Mesenchymal stem cell (in vitro differentiated cells and primary cell): ENCODE data around the gene WFDC9.
"Not testable (repeated sequence)": the region's sequence is repeated elsewhere in the genome, so short reads cannot be mapped to it uniquely, and the experiment has no call there.

ENCODE experiments used
- DNase-seq: peaks from one replicate; pipeline ENCODE4 v3.0.0-alpha.2; 2013
- H2AFZ ChIP-seq: one replicate; pipeline ENCODE4 v1.6.1; 2013; ENCODE audit warnings: low read depth, mild to moderate bottlenecking, control low read depth, inconsistent platforms, low read length, moderate library complexity
- H2AK5ac ChIP-seq: 2 replicates; pipeline ENCODE4 v1.6.1; 2013; ENCODE audit warnings: low read length, moderate library complexity, mild to moderate bottlenecking, inconsistent platforms; ENCODE audit not compliant: severe bottlenecking
- H2BK120ac ChIP-seq: one replicate; pipeline ENCODE4 v1.6.1; 2013; ENCODE audit warnings: low read depth, mild to moderate bottlenecking, inconsistent platforms, low read length, moderate library complexity
- H2BK12ac ChIP-seq, 2 experiments: one replicate each; pipeline ENCODE4 v1.6.1; 2013; ENCODE audit warnings: inconsistent platforms in 2 of 2, low read length in 2 of 2, mild to moderate bottlenecking in 2 of 2, moderate library complexity in 2 of 2, control low read depth in 1 of 2
- H2BK15ac ChIP-seq: one replicate; pipeline ENCODE4 v1.6.1; 2013; ENCODE audit warnings: mild to moderate bottlenecking, low read depth, inconsistent platforms; ENCODE audit not compliant: poor library complexity, severe bottlenecking
- H2BK5ac ChIP-seq: 2 replicates; pipeline ENCODE4 v1.6.1; 2013; ENCODE audit warnings: low read depth, mild to moderate bottlenecking, low read length, control low read depth, inconsistent platforms; ENCODE audit not compliant: poor library complexity, severe bottlenecking
- H3K14ac ChIP-seq, 2 experiments: one replicate each; pipeline ENCODE4 v1.6.1; 2013; ENCODE audit warnings: inconsistent platforms in 2 of 2, low read length in 2 of 2, control low read depth in 1 of 2, mild to moderate bottlenecking in 1 of 2, moderate library complexity in 1 of 2
- H3K18ac ChIP-seq, 2 experiments: one replicate each; pipeline ENCODE4 v1.6.1; 2013; ENCODE audit warnings: inconsistent platforms in 2 of 2, low read length in 2 of 2, control low read depth in 1 of 2, low read depth in 1 of 2, mild to moderate bottlenecking in 1 of 2
- H3K23ac ChIP-seq, 2 experiments: one replicate each; pipeline ENCODE4 v1.6.1; 2013; ENCODE audit warnings: inconsistent platforms in 2 of 2, low read length in 2 of 2, mild to moderate bottlenecking in 2 of 2, moderate library complexity in 2 of 2, control low read depth in 1 of 2
- H3K27ac ChIP-seq: 2 replicates; pipeline ENCODE4 v1.5.1; 2013; ENCODE audit warnings: mild to moderate bottlenecking, moderate library complexity, low read length, control low read depth, inconsistent platforms; ENCODE audit not compliant: poor library complexity, severe bottlenecking
- H3K27me3 ChIP-seq, 2 experiments: 2 replicates each; pipeline versions ENCODE4 v1.6.1 to v1.7.0; 2013; ENCODE audit warnings: low read length in 2 of 2, mild to moderate bottlenecking in 2 of 2, moderate library complexity in 2 of 2, control low read depth in 1 of 2, inconsistent platforms in 1 of 2; ENCODE audit not compliant: control insufficient read depth in 1 of 2, insufficient read depth in 1 of 2
- H3K36me3 ChIP-seq, 2 experiments: 2 replicates each; pipeline versions ENCODE4 v1.6.1 to v1.7.0; 2013; ENCODE audit warnings: low read length in 2 of 2, control low read depth in 1 of 2, inconsistent platforms in 1 of 2, low read depth in 1 of 2, mild to moderate bottlenecking in 1 of 2; ENCODE audit not compliant: insufficient read depth in 2 of 2, control insufficient read depth in 1 of 2
- H3K4ac ChIP-seq, 2 experiments: one replicate each; pipeline ENCODE4 v1.6.1; 2013; ENCODE audit warnings: inconsistent platforms in 2 of 2, low read length in 2 of 2, mild to moderate bottlenecking in 2 of 2, moderate library complexity in 2 of 2, control low read depth in 1 of 2, low read depth in 1 of 2
- H3K4me1 ChIP-seq: 2 replicates; pipeline ENCODE4 v1.6.1; 2013; ENCODE audit warnings: low read depth, low read length, control low read depth; ENCODE audit not compliant: control insufficient read depth, insufficient read depth
- H3K4me2 ChIP-seq: 2 replicates; pipeline ENCODE4 v1.6.1; 2013; ENCODE audit warnings: low read length, mild to moderate bottlenecking, inconsistent platforms; ENCODE audit not compliant: poor library complexity, severe bottlenecking
- H3K4me3 ChIP-seq, 2 experiments: 2 replicates each; pipeline versions ENCODE4 v1.5.1 to v1.7.0; 2013; ENCODE audit warnings: low read length in 2 of 2, mild to moderate bottlenecking in 2 of 2, control low read depth in 1 of 2, low read depth in 1 of 2; ENCODE audit not compliant: insufficient read depth in 1 of 2
- H3K79me1 ChIP-seq: replicated peaks from 2 replicates; pipeline ENCODE4 v1.6.1; 2013; ENCODE audit warnings: mild to moderate bottlenecking, control low read depth, low read length, inconsistent platforms; ENCODE audit not compliant: poor library complexity, severe bottlenecking
- H3K9ac ChIP-seq: 2 replicates; pipeline ENCODE4 v1.7.0; 2013; ENCODE audit warnings: mild to moderate bottlenecking, low read length, moderate library complexity
- H3K9me3 ChIP-seq: 2 replicates; pipeline ENCODE4 v1.7.0; 2013; ENCODE audit warnings: mild to moderate bottlenecking, low read length; ENCODE audit not compliant: control insufficient read depth
- H4K8ac ChIP-seq: one replicate; pipeline ENCODE4 v1.6.1; 2013; ENCODE audit warnings: inconsistent platforms, mild to moderate bottlenecking, low read length, moderate library complexity
- H4K91ac ChIP-seq: one replicate; pipeline ENCODE4 v1.6.1; 2013; ENCODE audit warnings: mild to moderate bottlenecking, low read length, inconsistent platforms
- WGBS: methylation state at CpG from one replicate; pipeline ENCODE4 v1.1.7; 2013; ENCODE audit warnings: mixed read lengths; 5-methylcytosine and 5-hydroxymethylcytosine counted together

The WFDC9 gene

DNA sequence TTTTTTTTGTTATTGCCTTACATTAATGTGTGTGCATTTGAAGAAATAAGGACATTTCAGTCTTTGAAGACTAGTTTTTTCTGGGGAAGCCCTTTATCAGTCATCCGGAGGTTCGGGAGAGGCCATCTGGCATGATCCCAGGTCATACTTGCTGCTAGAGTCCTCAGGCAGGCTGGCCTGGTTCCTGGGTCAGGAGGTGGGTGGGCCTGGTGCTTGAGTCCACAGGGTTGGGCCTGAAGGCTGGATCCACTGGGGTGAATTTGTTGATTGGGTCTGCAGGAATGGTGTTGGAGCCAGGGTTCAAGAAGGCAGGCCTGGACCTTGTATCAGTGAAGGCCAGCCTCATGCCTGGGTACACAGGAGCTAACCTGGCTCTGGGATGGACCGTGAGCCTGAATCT is 15.8 kb upstream of the WFDC9 start:
- H3K4me1 ChIP-seq: peaks cover 2% of the 10 kb centered on the region
- no peak overlapping the region for H2BK5ac ChIP-seq
- H3K18ac ChIP-seq: no peak overlapping the region
- WGBS: 86% methylated on average over 3 of the region's 3 CpGs
- no peak overlapping the region for H3K27ac ChIP-seq
- no peak overlapping the region for H3K4me2 ChIP-seq
- H3K9me3 ChIP-seq: no peaks in the 10 kb centered on the region
- H4K8ac ChIP-seq: no peak overlapping the region
- no peak overlapping the region for H2AK5ac ChIP-seq
- no peak overlapping the region for H3K9ac ChIP-seq
- no peak overlapping the region for H3K23ac ChIP-seq
- peak overlapping the region in 1 of 2 experiments; percentile 8 for H3K14ac ChIP-seq
- no peak overlapping the region for H3K4ac ChIP-seq
- H3K27me3 ChIP-seq: peaks cover 0 to 3% of the 10 kb centered on the region in 2 experiments
- no peaks in the 10 kb centered on the region for H3K36me3 ChIP-seq
- no peak overlapping the region for H2BK12ac ChIP-seq
- no peak overlapping the region for H3K4me3 ChIP-seq
- H2AFZ ChIP-seq: no peak overlapping the region
- H3K79me1 ChIP-seq: no peaks in the 10 kb centered on the region
- no peak overlapping the region for H2BK15ac ChIP-seq
- no peak overlapping the region for H2BK120ac ChIP-seq
- no peak overlapping the region for H4K91ac ChIP-seq
- DNase-seq: no peak

DNA sequence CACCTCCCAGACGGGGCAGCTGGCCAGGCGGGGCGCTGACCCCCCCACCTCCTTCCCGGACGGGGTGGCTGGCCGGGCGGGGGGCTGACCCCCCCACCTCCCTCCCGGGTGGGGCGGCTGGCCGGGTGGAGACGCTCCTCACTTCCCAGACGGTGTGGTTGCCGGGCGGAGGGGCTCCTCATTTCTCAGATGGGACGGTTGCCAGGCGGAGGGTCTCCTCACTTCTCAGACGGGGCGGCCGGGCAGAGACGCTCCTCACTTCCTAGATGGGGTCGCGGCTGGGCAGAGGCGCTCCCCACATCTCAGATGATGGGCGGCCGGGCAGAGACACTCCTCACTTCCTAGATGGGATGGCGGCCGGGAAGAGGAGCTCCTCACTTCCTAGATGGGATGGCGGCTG is 14.8 kb upstream of the WFDC9 start:
- H3K4me3 ChIP-seq, H3K9ac ChIP-seq, H2BK120ac ChIP-seq, H2BK5ac ChIP-seq, H2BK12ac ChIP-seq, H2BK15ac ChIP-seq, H3K79me1 ChIP-seq, H4K8ac ChIP-seq, H3K14ac ChIP-seq, H3K9me3 ChIP-seq, H3K36me3 ChIP-seq, H3K27me3 ChIP-seq, H3K23ac ChIP-seq, H2AFZ ChIP-seq, DNase-seq, H4K91ac ChIP-seq, H3K4me2 ChIP-seq, H3K18ac ChIP-seq, H2AK5ac ChIP-seq, H3K27ac ChIP-seq, H3K4me1 ChIP-seq, H3K4ac ChIP-seq: not testable (repeated sequence)
- 77% methylated on average over 15 of the region's 28 CpGs for WGBS

DNA sequence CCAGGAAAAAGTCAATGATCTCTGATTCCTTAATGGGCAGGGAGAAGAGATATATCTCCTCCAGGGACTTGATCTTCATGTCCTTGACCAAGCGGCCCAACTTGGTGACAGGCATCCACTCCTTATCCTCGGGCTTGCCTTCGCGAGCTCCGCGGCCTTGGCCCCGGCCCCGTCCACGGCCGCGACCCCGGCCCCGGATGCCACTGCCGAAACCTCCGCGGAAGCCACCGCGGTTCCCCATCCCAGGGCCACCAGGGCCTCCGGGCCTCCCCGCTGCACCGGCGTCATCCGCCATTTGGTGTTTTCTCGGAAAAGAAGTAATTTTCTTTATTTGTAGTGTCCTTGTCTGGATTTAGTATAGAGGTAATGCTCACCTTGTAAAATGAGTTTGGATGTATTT is 10.0 kb upstream of the WFDC9 start:
- not testable (repeated sequence) for DNase-seq, H3K27me3 ChIP-seq, H4K91ac ChIP-seq, H3K18ac ChIP-seq, H2BK5ac ChIP-seq, H3K23ac ChIP-seq, H3K4me3 ChIP-seq, H2AK5ac ChIP-seq, H3K4me1 ChIP-seq, H3K79me1 ChIP-seq, H2AFZ ChIP-seq, H4K8ac ChIP-seq, H2BK15ac ChIP-seq, H2BK120ac ChIP-seq, H3K4ac ChIP-seq, H3K27ac ChIP-seq, H3K14ac ChIP-seq, H3K9me3 ChIP-seq, H3K36me3 ChIP-seq, H2BK12ac ChIP-seq, H3K9ac ChIP-seq, H3K4me2 ChIP-seq
- 96% methylated on average over 22 of the region's 24 CpGs for WGBS

DNA sequence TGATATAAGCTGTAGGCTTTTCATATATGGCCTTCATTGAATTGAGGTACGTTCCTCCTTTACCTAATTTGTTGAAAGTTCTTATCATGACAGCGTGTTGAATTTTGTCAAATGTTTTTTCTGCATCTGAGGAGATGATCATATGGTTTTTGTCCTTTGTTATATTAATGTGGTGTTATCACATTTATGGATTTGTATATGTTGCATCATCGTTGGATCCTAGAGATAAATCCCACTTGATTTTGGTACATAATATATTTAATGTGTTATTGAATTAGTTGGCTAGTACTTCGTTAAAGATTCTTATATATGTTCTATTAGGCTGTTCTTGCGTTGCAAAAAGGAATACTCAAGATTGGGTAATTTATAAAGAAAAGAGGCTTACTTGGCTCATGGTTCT is 8.6 kb upstream of the WFDC9 start:
- DNase-seq: no peak
- no peak overlapping the region for H3K4ac ChIP-seq
- H3K23ac ChIP-seq: no peak overlapping the region
- no peak overlapping the region for H3K9ac ChIP-seq
- no peaks in the 10 kb centered on the region for H3K36me3 ChIP-seq
- H3K4me2 ChIP-seq: no peak overlapping the region
- no peak overlapping the region for H3K18ac ChIP-seq
- no peaks in the 10 kb centered on the region for H3K4me1 ChIP-seq
- no peak overlapping the region for H3K4me3 ChIP-seq
- no peaks in the 10 kb centered on the region for H3K27me3 ChIP-seq
- H3K27ac ChIP-seq: no peak overlapping the region
- no peaks in the 10 kb centered on the region for H3K79me1 ChIP-seq
- no peak overlapping the region for H2AK5ac ChIP-seq
- no peak overlapping the region for H2BK120ac ChIP-seq
- WGBS: 79% methylated on average over 5 of the region's 5 CpGs
- no peak overlapping the region for H2BK12ac ChIP-seq
- no peak overlapping the region for H2BK5ac ChIP-seq
- no peak overlapping the region for H3K14ac ChIP-seq
- no peak overlapping the region for H2BK15ac ChIP-seq
- no peaks in the 10 kb centered on the region for H3K9me3 ChIP-seq
- no peak overlapping the region for H4K91ac ChIP-seq
- no peak overlapping the region for H2AFZ ChIP-seq
- no peak overlapping the region for H4K8ac ChIP-seq
